IPS-15b (cell line): ENCODE data around the gene RANBP3L.
"Not testable (repeated sequence)": the region's sequence is repeated elsewhere in the genome, so short reads cannot be mapped to it uniquely, and the experiment has no call there.

Experiments used
- H3K27me3 ChIP-seq: one replicate; pipeline ENCODE4 v1.6.1; 2013; ENCODE audit warnings: low read length; ENCODE audit not compliant: control insufficient read depth, insufficient read depth
- H3K36me3 ChIP-seq: one replicate; pipeline ENCODE4 v1.6.1; 2013; ENCODE audit warnings: low read length; ENCODE audit not compliant: control insufficient read depth, insufficient read depth
- H3K4me1 ChIP-seq: one replicate; pipeline ENCODE4 v1.6.1; 2013; ENCODE audit warnings: mild to moderate bottlenecking, low read length; ENCODE audit not compliant: control insufficient read depth, insufficient read depth
- H3K4me3 ChIP-seq: one replicate; pipeline ENCODE4 v1.5.1; 2013; ENCODE audit warnings: low read depth, low read length
- H3K9ac ChIP-seq: one replicate; pipeline ENCODE4 v1.6.1; 2013; ENCODE audit warnings: low read depth, mild to moderate bottlenecking, low read length
- H3K9me3 ChIP-seq: one replicate; pipeline ENCODE4 v1.6.1; 2013; ENCODE audit warnings: mild to moderate bottlenecking, low read length; ENCODE audit not compliant: control insufficient read depth, insufficient read depth

Gene RANBP3L

DNA sequence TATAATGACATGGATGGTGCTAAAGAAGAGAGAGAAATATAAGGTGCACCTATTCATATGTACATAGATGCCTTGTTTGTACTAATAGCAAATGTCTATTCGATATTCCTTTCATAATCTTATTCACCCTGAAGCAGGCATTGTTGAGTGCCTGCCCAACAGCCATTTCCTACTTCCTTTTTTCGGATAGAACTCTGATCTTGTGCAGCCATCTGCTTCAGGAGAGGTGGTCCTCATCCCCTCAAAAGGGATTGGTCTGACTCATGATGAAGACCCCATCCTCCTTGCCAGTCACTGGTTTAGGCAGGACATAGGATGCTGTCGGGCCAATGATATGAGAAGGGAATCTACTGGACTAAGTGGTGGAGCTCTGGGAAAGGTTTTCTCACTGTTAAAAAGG is 8.4 kb upstream of the RANBP3L start:
- no peaks in the 10 kb centered on the region for H3K36me3 ChIP-seq
- no peaks in the 10 kb centered on the region for H3K9me3 ChIP-seq
- no peaks in the 10 kb centered on the region for H3K27me3 ChIP-seq
- no peak overlapping the region for H3K4me3 ChIP-seq
- no peak overlapping the region for H3K9ac ChIP-seq
- H3K4me1 ChIP-seq: no peaks in the 10 kb centered on the region

DNA sequence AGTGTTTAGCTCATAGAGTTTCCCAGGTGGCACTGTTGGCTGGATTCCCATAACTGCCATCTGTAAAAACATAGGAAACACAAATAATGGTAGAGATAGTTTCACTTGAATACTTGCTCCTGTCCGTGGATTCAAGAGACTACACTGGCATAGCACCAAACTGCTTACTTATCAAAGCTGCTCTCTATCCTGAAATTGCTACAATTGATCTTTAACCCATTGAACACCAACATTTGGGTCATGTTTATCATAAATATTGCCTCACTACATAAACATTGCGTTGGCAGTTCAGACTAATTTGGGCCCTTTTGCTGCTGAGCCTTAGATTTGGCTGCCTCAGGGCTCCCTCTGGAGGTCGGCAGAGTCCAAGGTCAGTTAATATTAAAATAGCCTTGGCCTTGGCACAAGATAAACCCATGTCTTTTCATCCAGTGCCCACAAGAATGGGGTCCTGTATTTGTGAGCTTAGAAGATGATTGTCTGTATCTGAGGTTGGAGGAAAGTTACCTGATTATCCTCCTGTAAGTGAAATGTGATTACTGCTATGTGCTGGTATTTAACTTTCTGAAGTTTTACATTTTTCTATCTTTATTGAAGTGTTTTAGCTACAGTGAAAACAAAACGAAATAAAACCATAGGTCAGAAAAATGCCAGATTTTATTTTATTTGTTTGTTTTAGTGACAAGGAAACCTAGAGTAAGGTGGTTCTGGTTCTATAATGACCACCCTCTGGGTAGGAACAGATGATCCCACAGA is 4.0 kb upstream of the RANBP3L start:
- H3K4me3 ChIP-seq: no peak overlapping the region
- no peaks in the 10 kb centered on the region for H3K27me3 ChIP-seq
- no peaks in the 10 kb centered on the region for H3K9me3 ChIP-seq
- no peaks in the 10 kb centered on the region for H3K4me1 ChIP-seq
- no peak overlapping the region for H3K9ac ChIP-seq
- H3K36me3 ChIP-seq: no peaks in the 10 kb centered on the region

- no peaks in the 10 kb centered on the region for H3K4me1 ChIP-seq
- H3K9me3 ChIP-seq: no peaks in the 10 kb centered on the region
- H3K4me3 ChIP-seq: no peak overlapping the region
- no peaks in the 10 kb centered on the region for H3K36me3 ChIP-seq
- no peaks in the 10 kb centered on the region for H3K27me3 ChIP-seq
- no peak overlapping the region for H3K9ac ChIP-seq
Measured at GRCh38 chr5:36304095-36304805, 2.5 kb upstream of the RANBP3L start.

DNA sequence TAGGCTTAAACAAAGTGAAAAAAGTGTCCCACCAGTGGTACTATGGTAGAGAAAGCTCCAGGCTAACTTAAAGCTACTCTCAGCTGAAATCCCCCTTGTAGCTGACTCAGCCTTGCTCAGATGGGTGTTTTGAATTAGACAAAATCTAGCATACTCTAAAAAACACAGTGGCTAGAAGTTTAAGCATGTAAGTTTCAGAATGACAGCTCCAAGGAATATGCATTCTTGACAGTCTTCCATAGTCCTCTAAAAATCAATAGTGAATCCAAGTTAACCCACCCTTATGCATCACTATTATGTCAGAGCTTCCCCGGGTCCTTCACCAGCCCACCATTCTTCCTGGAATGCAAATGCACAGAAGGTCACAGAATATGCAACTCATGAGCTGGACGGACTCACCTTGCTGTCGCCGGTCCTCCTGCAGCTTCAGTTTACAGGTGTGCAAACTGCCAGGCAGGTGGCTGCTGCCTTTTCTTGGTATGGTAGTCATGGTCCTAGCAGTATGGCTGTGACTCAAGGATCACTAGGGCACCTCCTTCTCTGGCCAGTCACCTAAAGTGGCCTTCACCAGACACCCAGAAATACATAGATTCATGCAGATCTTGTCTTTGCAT is 668 bp downstream of the RANBP3L start:
- Histone ChIP-seq H3K9me3 (no peaks in the 10 kb centered on the region), H3K4me3 (no peak overlapping the region), H3K36me3 (no peaks in the 10 kb centered on the region), H3K4me1 (no peaks in the 10 kb centered on the region), H3K9ac (no peak overlapping the region), H3K27me3 (no peaks in the 10 kb centered on the region)

DNA sequence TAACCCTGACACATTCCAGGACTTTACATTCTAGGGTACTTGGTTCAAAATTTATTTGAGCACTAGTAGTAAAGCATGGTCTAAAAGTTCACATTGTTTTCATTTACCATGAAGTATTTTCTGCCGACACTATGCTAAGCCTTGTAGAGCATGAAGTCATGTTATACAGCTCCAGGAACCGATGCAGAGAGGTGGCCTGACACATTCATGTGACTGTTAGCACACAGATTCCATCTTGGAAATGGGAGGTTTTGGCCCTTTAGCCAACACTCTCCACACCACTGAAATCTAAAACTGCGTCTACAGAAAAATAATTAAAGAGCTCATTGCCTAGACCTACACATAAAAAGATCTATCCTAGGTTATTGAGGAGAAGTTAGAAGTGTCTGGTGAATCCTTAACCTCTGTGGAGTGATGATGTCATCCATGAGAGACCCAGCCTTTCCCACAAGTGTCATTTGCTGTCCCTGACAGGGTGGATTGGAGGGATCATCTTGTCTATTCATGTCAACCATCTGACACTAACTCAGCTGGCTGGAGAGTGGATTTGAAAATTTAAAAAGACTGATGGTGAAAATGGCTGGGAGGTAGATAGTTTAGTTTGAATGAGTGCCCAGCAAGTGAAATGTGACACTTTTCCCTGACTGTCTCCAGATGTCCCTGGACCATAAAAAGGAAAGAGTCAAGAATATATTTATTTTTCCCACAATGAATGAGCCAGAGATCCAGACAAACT is 1.3 kb downstream of the RANBP3L start:
- Histone ChIP-seq H3K4me1 (no peaks in the 10 kb centered on the region), H3K4me3 (no peak overlapping the region), H3K9ac (no peak overlapping the region), H3K27me3 (no peaks in the 10 kb centered on the region), H3K9me3 (no peaks in the 10 kb centered on the region), H3K36me3 (no peaks in the 10 kb centered on the region)

- H3K36me3 ChIP-seq: no peaks in the 10 kb centered on the region
- no peaks in the 10 kb centered on the region for H3K27me3 ChIP-seq
- no peak overlapping the region for H3K4me3 ChIP-seq
- H3K9me3 ChIP-seq: no peaks in the 10 kb centered on the region
- no peaks in the 10 kb centered on the region for H3K4me1 ChIP-seq
- no peak overlapping the region for H3K9ac ChIP-seq
Measured at GRCh38 chr5:36298552-36298951, 3.1 kb downstream of the RANBP3L start.

DNA sequence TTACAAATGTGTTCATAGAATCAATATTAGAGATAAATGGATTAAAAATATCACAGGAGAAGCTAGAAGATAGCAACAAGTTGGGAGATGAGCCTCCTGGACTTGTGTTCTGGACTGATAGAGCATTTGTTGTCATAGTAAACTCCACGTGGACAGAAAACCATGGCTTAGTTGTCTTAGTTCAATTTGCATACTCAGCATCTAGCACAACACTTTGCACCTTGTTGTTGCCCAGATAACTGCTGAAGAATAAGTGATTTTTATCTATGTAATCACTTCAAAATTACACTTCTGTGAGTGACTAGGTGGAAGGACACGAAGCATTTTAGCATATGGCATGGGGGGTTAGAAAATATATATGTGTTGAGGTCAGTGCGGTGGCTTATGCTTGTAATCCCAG is 4.0 kb downstream of the RANBP3L start:
- Histone ChIP-seq H3K36me3 (no peaks in the 10 kb centered on the region), H3K9me3 (no peaks in the 10 kb centered on the region), H3K27me3 (no peaks in the 10 kb centered on the region), H3K4me1 (no peaks in the 10 kb centered on the region), H3K9ac (no peak overlapping the region), H3K4me3 (no peak overlapping the region)

GRCh38 chr5:36285837-36286615 is 15.7 kb downstream of the RANBP3L start:
- no peaks in the 10 kb centered on the region for H3K4me1 ChIP-seq
- H3K9ac ChIP-seq: no peak overlapping the region
- H3K9me3 ChIP-seq: no peaks in the 10 kb centered on the region
- no peaks in the 10 kb centered on the region for H3K36me3 ChIP-seq
- H3K27me3 ChIP-seq: no peaks in the 10 kb centered on the region
- H3K4me3 ChIP-seq: no peak overlapping the region

- H3K27me3 ChIP-seq, H3K4me3 ChIP-seq, H3K4me1 ChIP-seq, H3K9ac ChIP-seq, H3K9me3 ChIP-seq, H3K36me3 ChIP-seq: not testable (repeated sequence)
Measured at GRCh38 chr5:36283775-36284174, 17.9 kb downstream of the RANBP3L start.

DNA sequence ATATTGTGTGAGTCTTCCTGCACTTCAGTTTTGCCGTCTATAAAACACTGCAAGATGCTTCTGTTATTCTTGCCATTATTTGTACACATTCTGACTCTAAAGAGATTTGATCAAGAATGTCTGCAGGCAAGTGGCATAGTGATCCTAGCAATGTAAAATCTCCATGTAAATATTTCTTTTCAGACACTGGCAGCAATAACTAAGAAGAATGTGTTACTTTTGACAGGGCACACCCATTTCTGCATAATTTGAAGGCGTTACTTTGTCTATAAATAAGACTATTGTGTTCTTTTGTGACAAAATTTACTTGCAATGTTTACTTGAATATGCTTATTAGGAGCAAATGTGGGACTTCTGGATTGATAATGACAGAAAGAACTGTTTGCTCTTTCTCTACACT is 20.1 kb downstream of the RANBP3L start:
- H3K27me3 ChIP-seq: no peaks in the 10 kb centered on the region
- no peaks in the 10 kb centered on the region for H3K9me3 ChIP-seq
- H3K9ac ChIP-seq: no peak overlapping the region
- no peaks in the 10 kb centered on the region for H3K4me1 ChIP-seq
- no peak overlapping the region for H3K4me3 ChIP-seq
- H3K36me3 ChIP-seq: no peaks in the 10 kb centered on the region

DNA sequence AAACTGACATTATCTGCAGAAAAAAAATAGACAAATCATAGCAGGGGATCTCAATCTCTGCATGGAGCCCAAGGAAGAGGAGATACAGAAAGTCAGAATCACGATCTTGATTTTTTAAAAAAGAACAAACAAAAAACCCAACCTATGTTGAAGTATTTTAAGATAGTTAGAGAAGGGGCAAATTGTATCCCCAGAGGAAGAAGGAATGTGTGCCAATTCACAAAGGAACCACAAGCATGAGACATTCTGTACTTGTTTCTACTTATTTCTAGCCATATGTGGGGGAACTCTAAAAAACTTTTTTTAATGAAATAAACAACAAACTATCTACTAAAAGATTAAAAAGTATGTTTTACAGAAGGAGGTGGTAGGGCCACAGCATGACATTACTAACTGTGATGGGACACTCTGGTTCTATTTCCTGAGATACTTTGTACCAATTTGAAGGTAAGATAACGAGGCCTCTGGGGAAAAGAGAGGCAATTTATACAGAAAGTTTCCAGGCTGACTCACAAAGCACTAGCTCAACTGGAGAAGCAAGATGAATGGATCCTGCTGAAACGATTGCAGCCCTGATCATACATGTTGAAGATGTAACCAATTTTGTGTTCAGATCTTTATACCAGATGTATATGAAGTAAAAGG is 22.5 kb downstream of the RANBP3L start:
- H3K36me3 ChIP-seq: no peaks in the 10 kb centered on the region
- no peak overlapping the region for H3K9ac ChIP-seq
- no peaks in the 10 kb centered on the region for H3K9me3 ChIP-seq
- H3K4me1 ChIP-seq: peaks cover 2% of the 10 kb centered on the region
- H3K4me3 ChIP-seq: no peak overlapping the region
- H3K27me3 ChIP-seq: no peaks in the 10 kb centered on the region
